ENCODE data around the gene RPS6KA5. TPM values are rescaled to one million over a fixed set of nuclear protein-coding genes. Genes with fewer than 3 reads are reported as not detected.

The RPS6KA5 gene
- total RNA-seq, 4 donors from 2014 or later: 3.1 to 10.5 (median 8.1) TPM

- no peak overlapping the region for H3K4me3 ChIP-seq
- no peak for DNase-seq
- TF ChIP-seq CTCF (IDR thresholded peaks at IDR 0.05) (no peak), POLR2A (IDR thresholded peaks at IDR 0.05) (no peak)
- intact Hi-C loops (cut with DNase I): no loop called here
- no peak overlapping the region for H3K27ac ChIP-seq
- H3K4me1 ChIP-seq: no peaks in the 10 kb centered on the region
- no peaks in the 10 kb centered on the region for H3K27me3 ChIP-seq
- H3K9me3 ChIP-seq: no peaks in the 10 kb centered on the region
- 35 to 72% methylated on average over 2 of the region's 2 CpGs for WGBS, 2 donors
- H3K36me3 ChIP-seq: peaks cover 0 to 13% (median 0%) of the 10 kb centered on the region in 3 donors
Measured at GRCh38 chr14:90883782-90884181, 176.7 kb downstream of the RPS6KA5 start.

GRCh38 chr14:90883197-90883596 is 177.2 kb downstream of the RPS6KA5 start:
- no peak overlapping the region for H3K27ac ChIP-seq
- DNase-seq: no peak
- H3K4me1 ChIP-seq: no peaks in the 10 kb centered on the region
- no peak overlapping the region for H3K4me3 ChIP-seq
- H3K36me3 ChIP-seq: peaks cover 0 to 13% (median 0%) of the 10 kb centered on the region in 3 donors
- no peaks in the 10 kb centered on the region for H3K9me3 ChIP-seq
- H3K27me3 ChIP-seq: no peaks in the 10 kb centered on the region
- TF ChIP-seq CTCF (IDR thresholded peaks at IDR 0.05): no peak
- TF ChIP-seq POLR2A (IDR thresholded peaks at IDR 0.05): no peak
- WGBS, 2 donors: 100% methylated on average over 2 of the region's 2 CpGs
- intact Hi-C loops (cut with DNase I): no loop called here

GRCh38 chr14:90880282-90880681 is 180.2 kb downstream of the RPS6KA5 start:
- TF ChIP-seq POLR2A (IDR thresholded peaks at IDR 0.05) (no peak), CTCF (IDR thresholded peaks at IDR 0.05) (no peak)
- Histone ChIP-seq H3K27ac (no peak overlapping the region), H3K36me3 (peaks cover 0 to 13% (median 0%) of the 10 kb centered on the region in 3 donors), H3K4me3 (no peak overlapping the region), H3K27me3 (no peaks in the 10 kb centered on the region), H3K4me1 (no peaks in the 10 kb centered on the region), H3K9me3 (no peaks in the 10 kb centered on the region)
- no peak for DNase-seq
- WGBS, 2 donors: 92 to 95% methylated on average over 2 of the region's 2 CpGs
- intact Hi-C loops (cut with DNase I): no loop called here

GRCh38 chr14:90874599-90874998 is 185.8 kb downstream of the RPS6KA5 start:
- intact Hi-C loops (cut with DNase I): no loop called here
- no peak for TF ChIP-seq CTCF (IDR thresholded peaks at IDR 0.05)
- no peak for TF ChIP-seq POLR2A (IDR thresholded peaks at IDR 0.05)
- no peak overlapping the region for H3K27ac ChIP-seq
- H3K9me3 ChIP-seq: no peaks in the 10 kb centered on the region
- peaks cover 0 to 25% (median 0%) of the 10 kb centered on the region in 3 donors for H3K36me3 ChIP-seq
- H3K4me1 ChIP-seq: peaks cover 0 to 22% (median 3%) of the 10 kb centered on the region in 3 donors
- WGBS, 2 donors: 95 to 97% methylated on average over 5 of the region's 5 CpGs
- no peaks in the 10 kb centered on the region for H3K27me3 ChIP-seq
- H3K4me3 ChIP-seq: no peak overlapping the region
- DNase-seq: no peak

GRCh38 chr14:90871605-90872233 is 188.7 kb downstream of the RPS6KA5 start:
- no peaks in the 10 kb centered on the region for H3K9me3 ChIP-seq
- TF ChIP-seq POLR2A (IDR thresholded peaks at IDR 0.05) (no peak), CTCF (IDR thresholded peaks at IDR 0.05) (no peak)
- no peak for DNase-seq
- H3K36me3 ChIP-seq: peaks cover 0 to 24% (median 0%) of the 10 kb centered on the region in 3 donors
- intact Hi-C loops (cut with DNase I): no loop called here
- 38 to 67% methylated on average over 9 of the region's 9 CpGs for WGBS, 2 donors
- no peaks in the 10 kb centered on the region for H3K27me3 ChIP-seq
- H3K4me3 ChIP-seq: no peak overlapping the region
- peak overlapping the region in 2 of 4 donors; percentile 20 to 42 for H3K27ac ChIP-seq
- peaks cover 0 to 22% (median 3%) of the 10 kb centered on the region in 3 donors for H3K4me1 ChIP-seq
